ENCODE measurements around the gene PCDHB10.
"Not testable (repeated sequence)": the region's sequence is repeated elsewhere in the genome, so short reads cannot be mapped to it uniquely, and the experiment has no call there.

The PCDHB10 gene

DNA sequence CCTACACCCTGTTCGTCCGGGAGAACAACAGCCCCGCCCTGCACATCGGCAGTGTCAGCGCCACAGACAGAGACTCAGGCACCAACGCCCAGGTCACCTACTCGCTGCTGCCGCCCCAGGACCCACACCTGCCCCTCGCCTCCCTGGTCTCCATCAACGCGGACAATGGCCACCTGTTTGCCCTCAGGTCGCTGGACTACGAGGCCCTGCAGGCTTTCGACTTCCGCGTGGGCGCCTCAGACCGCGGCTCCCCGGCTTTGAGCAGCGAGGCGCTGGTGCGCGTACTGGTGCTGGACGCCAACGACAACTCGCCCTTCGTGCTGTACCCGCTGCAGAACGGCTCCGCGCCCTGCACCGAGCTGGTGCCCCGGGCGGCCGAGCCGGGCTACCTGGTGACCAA lies 3.5 kb upstream of the PCDHB10 start:
- DNase-seq: not testable (repeated sequence)

DNA sequence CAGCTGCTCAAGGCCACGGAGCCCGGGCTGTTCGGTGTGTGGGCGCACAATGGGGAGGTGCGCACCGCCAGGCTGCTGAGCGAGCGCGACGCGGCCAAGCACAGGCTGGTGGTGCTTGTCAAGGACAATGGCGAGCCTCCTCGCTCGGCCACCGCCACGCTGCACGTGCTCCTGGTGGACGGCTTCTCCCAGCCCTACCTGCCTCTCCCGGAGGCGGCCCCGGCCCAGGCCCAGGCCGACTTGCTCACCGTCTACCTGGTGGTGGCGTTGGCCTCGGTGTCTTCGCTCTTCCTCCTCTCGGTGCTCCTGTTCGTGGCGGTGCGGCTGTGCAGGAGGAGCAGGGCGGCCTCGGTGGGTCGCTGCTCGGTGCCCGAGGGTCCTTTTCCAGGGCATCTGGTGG lies 3.0 kb upstream of the PCDHB10 start:
- DNase-seq: not testable (repeated sequence)

DNA sequence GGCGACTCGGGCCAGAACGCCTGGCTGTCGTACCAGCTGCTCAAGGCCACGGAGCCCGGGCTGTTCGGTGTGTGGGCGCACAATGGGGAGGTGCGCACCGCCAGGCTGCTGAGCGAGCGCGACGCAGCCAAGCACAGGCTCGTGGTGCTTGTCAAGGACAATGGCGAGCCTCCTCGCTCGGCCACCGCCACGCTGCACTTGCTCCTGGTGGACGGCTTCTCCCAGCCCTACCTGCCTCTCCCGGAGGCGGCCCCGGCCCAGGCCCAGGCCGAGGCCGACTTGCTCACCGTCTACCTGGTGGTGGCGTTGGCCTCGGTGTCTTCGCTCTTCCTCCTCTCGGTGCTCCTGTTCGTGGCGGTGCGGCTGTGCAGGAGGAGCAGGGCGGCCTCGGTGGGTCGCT lies 2.2 kb downstream of the PCDHB10 start:
- not testable (repeated sequence) for DNase-seq

DNA sequence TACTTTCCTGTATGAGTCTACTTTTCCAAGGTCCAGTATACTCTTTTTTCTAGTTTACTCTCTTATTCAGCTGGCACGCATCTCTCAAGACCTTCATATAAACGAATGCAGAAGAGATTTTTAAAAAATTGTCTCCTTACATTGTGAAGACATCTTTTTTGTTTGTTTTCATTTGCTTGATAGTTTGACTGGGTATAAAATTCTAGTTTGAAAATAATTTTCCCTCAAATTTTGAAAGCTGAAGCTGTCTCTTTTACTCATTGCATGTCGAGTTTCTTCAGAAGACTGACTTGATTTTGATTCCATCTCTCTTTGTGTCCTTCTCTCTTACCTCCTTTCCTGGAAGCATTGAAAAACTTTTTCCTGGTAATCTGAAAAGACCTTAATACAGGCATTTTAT lies 4.2 kb downstream of the PCDHB10 start:
- DNase-seq: no peak

DNA sequence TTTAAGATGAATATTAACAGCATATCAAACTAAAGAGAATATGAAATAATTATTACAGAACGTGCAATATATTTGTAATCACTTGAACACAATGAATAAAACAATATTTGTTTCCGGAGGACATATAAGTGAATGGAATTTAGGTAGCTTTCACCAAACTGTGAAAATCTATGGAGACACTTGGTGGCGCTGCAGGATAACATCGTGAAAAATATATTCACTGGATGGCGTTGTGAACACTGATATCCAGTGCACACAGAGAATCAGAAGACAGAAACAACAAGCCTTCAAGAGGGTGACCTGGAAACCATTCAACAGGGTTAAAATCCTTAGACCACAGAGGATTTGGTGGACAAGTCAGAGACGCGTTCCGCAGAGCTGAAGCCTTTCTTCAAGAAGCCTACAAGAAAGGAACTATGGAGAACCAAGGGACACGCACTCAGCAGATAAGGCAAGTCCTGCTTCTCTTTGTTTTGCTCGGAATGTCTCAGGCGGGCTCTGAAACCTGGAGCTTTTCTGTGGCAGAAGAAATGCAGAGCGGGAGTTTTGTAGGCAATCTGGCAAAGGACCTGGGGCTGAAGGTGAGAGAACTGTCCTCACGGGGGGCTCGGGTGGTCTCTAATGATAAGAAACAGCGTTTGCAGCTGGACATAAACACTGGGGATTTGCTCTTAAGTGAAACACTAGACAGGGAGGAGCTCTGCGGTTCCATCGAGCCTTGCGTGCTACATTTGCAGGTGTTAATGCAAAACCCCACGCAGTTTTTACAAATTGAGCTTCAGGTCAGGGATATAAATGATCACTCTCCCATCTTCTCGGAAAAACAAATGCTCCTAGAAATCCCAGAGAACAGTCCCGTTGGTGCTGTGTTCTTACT lies 7.4 kb downstream of the PCDHB10 start, which contains the start of gene PCDHB11:
Gene PCDHB11 (plus strand): TSS at position 269 of the 877 bp plus-strand sequence. CDS start 148 bp downstream, at position 417.
- DNase-seq: no peak

DNA sequence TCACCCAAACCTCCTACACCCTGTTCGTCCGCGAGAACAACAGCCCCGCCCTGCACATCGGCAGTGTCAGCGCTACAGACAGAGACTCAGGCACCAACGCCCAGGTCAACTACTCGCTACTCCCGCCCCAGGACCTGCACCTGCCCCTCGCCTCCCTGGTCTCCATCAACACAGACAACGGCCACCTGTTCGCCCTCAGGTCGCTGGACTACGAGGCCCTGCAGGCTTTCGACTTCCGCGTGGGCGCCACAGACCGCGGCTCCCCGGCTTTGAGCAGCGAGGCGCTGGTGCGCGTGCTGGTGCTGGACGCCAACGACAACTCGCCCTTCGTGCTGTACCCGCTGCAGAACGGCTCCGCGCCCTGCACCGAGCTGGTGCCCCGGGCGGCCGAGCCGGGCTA lies 9.0 kb downstream of the PCDHB10 start:
- DNase-seq: not testable (repeated sequence)

DNA sequence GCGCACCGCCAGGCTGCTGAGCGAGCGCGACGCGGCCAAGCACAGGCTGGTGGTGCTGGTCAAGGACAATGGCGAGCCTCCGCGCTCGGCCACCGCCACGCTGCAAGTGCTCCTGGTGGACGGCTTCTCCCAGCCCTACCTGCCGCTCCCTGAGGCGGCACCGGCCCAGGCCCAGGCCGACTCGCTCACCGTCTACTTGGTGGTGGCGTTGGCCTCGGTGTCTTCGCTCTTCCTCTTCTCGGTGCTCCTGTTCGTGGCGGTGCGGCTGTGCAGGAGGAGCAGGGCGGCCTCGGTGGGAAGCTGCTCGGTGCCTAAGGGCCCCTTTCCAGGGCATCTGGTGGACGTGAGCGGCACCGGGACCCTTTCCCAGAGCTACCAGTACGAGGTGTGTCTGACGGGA lies 9.5 kb downstream of the PCDHB10 start:
- not testable (repeated sequence) for DNase-seq

DNA sequence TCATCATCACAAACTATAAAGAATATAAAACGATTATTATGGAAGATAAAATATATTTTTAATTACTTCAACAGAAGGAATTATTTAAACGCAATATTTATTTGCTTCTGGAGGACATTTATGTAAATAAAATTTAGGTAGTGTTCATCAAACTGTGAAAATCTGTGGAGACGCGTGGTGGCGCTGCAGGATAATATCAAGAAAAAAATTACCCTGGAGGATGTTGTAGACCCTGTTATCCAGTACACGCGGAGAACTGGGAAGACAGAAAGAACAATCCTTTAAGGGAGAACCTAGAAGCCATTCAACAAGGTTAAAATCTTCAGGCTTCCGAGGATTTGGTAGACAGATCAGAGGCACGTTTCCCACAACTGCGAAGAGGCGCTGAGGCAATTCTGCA lies 16.3 kb downstream of the PCDHB10 start, which contains the start of gene PCDHB12:
Gene PCDHB12 (plus strand): TSS at position 242 of the 400 bp plus-strand sequence. CDS start 189 bp downstream, outside the sequence.
- no peak for DNase-seq

DNA sequence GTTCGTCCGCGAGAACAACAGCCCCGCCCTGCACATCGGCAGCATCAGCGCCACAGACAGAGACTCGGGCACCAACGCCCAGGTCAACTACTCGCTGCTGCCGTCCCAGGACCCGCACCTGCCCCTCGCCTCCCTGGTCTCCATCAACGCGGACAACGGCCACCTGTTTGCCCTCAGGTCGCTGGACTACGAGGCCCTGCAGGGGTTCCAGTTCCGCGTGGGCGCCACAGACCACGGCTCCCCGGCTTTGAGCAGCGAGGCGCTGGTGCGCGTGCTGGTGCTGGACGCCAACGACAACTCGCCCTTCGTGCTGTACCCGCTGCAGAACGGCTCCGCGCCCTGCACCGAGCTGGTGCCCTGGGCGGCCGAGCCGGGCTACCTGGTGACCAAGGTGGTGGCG lies 18.1 kb downstream of the PCDHB10 start:
- DNase-seq: not testable (repeated sequence)

DNA sequence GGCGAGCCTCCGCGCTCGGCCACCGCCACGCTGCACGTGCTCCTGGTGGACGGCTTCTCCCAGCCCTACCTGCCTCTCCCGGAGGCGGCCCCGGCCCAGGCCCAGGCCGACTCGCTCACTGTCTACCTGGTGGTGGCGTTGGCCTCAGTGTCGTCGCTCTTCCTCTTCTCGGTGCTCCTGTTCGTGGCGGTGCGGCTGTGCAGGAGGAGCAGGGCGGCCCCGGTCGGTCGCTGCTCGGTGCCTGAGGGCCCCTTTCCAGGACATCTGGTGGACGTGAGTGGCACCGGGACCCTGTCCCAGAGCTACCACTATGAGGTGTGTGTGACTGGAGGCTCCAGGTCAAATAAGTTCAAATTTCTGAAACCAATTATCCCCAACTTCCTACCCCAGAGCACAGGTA lies 18.7 kb downstream of the PCDHB10 start:
- DNase-seq: not testable (repeated sequence)

DNA sequence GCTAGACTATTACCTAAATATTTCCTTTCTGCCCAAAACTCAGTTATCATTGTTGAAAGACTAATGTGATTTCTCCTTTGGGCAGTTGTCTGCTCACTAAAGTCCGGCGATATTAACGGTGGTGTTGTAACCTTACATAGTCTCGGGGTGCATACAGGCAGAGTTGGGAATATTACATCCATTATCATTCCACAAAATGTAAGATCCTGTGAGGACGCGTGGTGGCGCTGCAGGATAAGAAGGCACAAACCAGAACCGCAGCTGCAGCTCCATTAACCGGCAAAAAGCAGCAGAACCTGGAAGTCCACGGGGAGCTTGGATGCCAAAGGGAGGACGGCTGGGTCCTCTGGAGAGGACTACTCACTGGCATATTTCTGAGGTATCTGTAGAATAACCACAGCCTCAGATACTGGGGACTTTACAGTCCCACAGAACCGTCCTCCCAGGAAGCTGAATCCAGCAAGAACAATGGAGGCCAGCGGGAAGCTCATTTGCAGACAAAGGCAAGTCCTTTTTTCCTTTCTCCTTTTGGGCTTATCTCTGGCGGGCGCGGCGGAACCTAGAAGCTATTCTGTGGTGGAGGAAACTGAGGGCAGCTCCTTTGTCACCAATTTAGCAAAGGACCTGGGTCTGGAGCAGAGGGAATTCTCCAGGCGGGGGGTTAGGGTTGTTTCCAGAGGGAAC lies 21.6 kb downstream of the PCDHB10 start, which contains the start of gene PCDHB13:
Gene PCDHB13 (plus strand): TSS at position 264 of the 684 bp plus-strand sequence. CDS start 205 bp downstream, at position 469.
- not testable (repeated sequence) for DNase-seq

DNA sequence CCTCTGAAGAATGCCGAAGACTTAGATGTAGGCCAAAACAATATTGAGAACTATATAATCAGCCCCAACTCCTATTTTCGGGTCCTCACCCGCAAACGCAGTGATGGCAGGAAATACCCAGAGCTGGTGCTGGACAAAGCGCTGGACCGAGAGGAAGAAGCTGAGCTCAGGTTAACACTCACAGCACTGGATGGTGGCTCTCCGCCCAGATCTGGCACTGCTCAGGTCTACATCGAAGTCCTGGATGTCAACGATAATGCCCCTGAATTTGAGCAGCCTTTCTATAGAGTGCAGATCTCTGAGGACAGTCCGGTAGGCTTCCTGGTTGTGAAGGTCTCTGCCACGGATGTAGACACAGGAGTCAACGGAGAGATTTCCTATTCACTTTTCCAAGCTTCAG lies 22.4 kb downstream of the PCDHB10 start:
- DNase-seq: not testable (repeated sequence)

DNA sequence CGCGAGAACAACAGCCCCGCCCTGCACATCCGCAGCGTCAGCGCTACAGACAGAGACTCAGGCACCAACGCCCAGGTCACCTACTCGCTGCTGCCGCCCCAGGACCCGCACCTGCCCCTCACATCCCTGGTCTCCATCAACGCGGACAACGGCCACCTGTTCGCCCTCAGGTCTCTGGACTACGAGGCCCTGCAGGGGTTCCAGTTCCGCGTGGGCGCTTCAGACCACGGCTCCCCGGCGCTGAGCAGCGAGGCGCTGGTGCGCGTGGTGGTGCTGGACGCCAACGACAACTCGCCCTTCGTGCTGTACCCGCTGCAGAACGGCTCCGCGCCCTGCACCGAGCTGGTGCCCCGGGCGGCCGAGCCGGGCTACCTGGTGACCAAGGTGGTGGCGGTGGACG lies 23.4 kb downstream of the PCDHB10 start:
- DNase-seq: not testable (repeated sequence)

DNA sequence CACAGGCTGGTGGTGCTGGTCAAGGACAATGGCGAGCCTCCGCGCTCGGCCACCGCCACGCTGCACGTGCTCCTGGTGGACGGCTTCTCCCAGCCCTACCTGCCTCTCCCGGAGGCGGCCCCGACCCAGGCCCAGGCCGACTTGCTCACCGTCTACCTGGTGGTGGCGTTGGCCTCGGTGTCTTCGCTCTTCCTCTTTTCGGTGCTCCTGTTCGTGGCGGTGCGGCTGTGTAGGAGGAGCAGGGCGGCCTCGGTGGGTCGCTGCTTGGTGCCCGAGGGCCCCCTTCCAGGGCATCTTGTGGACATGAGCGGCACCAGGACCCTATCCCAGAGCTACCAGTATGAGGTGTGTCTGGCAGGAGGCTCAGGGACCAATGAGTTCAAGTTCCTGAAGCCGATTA lies 23.9 kb downstream of the PCDHB10 start:
- DNase-seq: not testable (repeated sequence)

DNA sequence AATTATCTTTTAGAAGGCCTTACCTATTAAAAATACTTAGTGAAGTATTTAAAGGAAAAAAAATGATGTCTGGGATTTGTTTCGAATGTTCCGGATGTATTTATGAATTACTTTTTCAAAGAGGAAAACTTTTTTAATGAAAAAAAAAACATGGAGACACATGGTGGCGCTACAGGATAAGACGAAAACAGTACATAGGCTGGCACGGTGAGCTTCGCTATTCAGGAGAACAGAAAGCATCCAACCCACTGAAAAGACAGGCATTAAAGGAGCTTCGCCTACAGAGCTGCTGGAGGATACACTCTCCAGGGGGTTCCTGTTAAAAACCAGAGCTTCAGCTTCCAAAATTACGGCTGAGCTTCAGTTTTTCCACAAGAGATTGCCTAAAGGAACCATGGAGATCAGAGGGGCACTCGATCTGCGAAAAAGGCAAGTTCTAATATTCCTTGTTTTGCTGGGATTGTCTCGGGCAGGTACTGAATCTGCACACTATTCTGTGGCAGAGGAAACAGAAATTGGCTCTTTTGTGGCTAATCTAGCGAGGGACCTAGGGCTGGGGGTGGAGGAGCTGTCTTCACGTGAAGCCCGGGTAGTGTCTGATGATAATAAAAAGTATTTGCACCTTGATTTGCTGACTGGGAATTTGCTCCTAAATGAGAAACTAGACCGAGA lies 31.1 kb downstream of the PCDHB10 start, which contains the start of gene PCDHB14:
Gene PCDHB14 (plus strand): TSS at position 232 of the 672 bp plus-strand sequence. CDS start 163 bp downstream, at position 395.
- DNase-seq: no peak

DNA sequence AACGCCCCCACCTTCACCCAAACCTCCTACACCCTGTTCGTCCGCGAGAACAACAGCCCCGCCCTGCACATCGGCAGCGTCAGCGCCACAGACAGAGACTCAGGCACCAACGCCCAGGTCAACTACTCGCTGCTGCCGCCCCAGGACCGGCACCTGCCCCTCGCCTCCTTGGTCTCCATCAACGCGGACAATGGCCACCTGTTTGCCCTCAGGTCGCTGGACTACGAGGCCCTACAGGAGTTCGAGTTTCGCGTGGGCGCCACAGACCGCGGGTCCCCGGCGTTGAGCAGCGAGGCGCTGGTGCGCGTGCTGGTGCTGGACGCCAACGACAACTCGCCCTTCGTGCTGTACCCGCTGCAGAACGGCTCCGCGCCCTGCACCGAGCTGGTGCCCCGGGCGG lies 32.7 kb downstream of the PCDHB10 start:
- DNase-seq: not testable (repeated sequence)

DNA sequence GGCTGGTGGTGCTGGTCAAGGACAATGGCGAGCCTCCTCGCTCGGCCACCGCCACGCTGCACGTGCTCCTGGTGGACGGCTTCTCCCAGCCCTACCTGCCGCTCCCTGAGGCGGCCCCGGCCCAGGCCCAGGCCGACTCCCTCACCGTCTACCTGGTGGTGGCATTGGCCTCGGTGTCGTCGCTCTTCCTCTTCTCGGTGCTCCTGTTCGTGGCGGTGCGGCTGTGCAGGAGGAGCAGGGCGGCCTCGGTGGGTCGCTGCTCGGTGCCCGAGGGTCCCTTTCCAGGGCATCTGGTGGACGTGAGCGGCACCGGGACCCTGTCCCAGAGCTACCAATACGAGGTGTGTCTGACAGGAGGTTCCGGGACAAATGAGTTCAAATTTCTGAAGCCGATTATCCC lies 33.3 kb downstream of the PCDHB10 start:
- DNase-seq: not testable (repeated sequence)

DNA sequence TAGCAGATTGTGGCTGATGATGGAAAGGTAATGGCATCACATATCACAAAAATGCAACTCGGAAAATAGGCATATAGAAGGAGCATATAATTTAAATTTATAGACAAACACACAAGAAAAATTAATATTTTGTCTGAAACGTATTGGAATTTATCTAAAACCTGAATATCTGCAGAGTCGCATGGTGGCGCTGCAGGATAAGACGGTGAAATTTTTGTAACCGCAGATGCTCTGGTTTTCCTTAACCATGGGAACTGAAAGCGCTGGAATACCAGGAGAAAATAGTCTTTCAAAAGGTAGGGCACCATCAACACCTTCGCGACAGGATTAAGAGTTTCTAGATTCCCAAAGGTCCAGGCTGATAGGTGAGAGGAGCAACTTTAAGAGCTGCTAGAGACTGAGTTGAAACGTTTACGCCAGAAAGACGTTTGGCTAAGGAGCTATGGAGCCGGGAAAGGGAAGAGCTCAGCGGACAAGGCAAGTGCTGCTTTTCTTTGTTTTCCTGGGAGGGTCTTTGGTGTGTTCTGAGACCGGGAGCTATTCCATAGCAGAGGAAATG lies 42.0 kb downstream of the PCDHB10 start:
- no peak for DNase-seq

DNA sequence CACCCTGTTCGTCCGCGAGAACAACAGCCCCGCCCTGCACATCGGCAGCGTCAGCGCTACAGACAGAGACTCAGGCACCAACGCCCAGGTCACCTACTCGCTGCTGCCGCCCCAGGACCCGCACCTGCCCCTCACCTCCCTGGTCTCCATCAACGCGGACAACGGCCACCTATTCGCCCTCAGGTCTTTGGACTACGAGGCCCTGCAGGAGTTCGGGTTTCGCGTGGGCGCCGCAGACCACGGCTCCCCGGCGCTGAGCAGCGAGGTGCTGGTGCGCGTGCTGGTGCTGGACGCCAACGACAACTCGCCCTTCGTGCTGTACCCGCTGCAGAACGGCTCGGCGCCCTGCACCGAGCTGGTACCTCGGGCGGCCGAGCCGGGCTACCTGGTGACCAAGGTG lies 43.8 kb downstream of the PCDHB10 start:
- DNase-seq: not testable (repeated sequence)

DNA sequence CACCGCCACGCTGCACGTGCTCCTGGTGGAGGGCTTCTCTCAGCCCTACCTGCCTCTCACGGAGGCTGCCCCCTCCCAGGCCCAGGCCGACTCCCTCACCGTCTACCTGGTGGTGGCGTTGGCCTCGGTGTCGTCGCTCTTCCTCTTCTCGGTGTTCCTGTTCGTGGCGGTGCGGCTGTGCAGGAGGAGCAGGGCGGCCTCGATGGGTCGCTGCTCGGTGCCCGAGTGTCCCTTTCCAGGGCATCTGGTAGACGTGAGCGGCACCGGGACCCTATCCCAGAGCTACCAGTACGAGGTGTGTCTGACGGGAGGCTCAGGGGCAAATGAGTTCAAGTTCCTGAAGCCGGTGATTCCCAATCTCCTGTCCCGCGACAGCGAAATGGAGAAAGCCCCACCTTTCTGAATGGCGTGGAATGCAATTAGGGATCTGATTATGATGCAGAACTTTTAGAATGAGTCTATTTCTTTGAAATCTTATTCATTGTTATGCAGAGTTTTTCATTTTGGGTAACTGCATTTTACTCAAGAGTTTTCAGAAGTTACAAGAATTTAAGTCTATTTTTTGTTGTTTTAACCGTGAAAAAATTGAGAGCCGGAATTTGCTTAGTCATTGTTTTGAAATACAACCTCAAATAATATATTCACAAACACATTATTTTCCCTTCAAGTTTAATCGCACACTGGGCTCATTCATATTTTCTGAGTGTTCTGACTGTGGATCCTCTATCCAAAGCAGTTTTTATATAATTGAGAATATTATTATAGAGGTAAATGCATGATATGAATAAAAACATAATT lies 44.6 kb downstream of the PCDHB10 start:
- no peak for DNase-seq

DNA sequence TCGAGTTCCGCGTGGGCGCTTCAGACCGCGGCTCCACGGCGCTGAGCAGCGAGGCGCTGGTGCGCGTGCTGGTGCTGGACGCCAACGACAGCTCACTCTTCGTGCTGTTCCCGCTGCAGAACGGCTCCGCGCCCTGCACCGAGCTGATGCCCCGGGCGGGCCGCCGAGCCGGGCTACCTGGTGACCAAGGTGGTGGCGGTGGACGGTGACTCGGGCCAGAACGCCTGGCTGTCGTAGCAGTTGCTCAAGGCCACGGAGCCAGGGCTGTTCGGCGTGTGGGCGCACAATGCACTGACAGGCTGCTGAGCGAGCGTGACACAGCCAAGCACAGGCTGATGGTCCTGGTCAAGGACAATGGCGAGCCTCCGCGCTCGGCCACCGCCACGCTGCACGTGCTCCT lies 49.3 kb downstream of the PCDHB10 start:
- DNase-seq: no peak

Data from activated CD8-positive, alpha-beta memory T cell treated with anti-CD3 and anti-CD28 coated beads, Interleukin-2, amount 50 U/mL, for 48 hours (primary cell).